ENCODE data around the gene SERF1B.
"Not testable (repeated sequence)": the region's sequence is repeated elsewhere in the genome, so short reads cannot be mapped to it uniquely, and the experiment has no call there.

DNA sequence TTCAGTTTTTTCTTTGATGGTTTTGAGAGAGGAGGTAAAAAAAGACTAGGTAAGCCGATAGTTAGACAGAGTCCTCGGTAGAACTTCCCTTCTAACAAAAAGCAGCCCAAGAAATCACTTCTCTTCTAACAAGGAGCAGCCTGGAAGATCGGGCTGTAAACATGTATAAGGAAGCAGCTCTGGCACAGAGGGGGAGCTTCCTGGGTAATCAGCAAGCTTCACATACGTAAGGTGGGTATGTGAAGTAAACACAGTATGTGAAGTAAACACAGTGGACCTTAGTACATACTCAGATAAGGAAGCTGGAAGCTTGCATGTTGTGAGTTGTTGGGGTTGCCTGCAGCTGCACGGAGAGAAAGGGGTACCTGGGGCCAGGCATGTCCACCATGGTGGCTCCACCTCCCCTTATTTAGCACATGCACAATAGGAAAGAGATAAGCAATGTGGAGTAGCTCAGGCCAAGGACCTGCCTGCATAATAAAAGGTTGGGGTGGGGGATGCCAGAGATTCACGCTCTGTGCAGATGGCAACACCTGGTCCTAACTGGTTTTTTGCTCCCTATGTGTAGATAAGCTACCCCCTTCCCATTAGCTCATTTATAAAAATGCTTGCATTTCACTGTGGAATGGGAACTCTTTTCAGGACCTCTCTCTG, 31.4 kb downstream of the SERF1B start:
- TF ChIP-seq, protein P1, sequence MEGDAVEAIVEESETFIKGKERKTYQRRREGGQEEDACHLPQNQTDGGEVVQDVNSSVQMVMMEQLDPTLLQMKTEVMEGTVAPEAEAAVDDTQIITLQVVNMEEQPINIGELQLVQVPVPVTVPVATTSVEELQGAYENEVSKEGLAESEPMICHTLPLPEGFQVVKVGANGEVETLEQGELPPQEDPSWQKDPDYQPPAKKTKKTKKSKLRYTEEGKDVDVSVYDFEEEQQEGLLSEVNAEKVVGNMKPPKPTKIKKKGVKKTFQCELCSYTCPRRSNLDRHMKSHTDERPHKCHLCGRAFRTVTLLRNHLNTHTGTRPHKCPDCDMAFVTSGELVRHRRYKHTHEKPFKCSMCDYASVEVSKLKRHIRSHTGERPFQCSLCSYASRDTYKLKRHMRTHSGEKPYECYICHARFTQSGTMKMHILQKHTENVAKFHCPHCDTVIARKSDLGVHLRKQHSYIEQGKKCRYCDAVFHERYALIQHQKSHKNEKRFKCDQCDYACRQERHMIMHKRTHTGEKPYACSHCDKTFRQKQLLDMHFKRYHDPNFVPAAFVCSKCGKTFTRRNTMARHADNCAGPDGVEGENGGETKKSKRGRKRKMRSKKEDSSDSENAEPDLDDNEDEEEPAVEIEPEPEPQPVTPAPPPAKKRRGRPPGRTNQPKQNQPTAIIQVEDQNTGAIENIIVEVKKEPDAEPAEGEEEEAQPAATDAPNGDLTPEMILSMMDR (IDR thresholded peaks at IDR 0.05 in 8 of 11, conservative IDR thresholded peaks at IDR 0.05 in 3 of 11): not testable (repeated sequence)
- TF ChIP-seq POLR2AphosphoS5 (IDR thresholded peaks at IDR 0.05): not testable (repeated sequence)
